PC-9 (cell line): ENCODE results near the gene DHRS7. TPM values are rescaled to one million over a fixed set of nuclear protein-coding genes. Genes with fewer than 3 reads are reported as not detected.

Source experiments
- BruUV-seq: library from RNA; stranded (reverse); fragments of 400-500 nt; replicated peaks from 2 replicates; lab custom pipeline; 2021; lab: Mats Ljungman, UMichigan
- CTCF ChIA-PET: fragments of 300-600 bp; sonication (Branson Sonifier 250); formaldehyde crosslinking; loops from one replicate; lab custom pipeline; 2022; ENCODE audit warnings: antibody characterized with exemption; lab: Charles Lee
- POLR2A ChIA-PET: fragments of 300-600 bp; sonication (Branson Sonifier 250); formaldehyde crosslinking; loops from one replicate; lab custom pipeline; 2022; ENCODE audit warnings: antibody characterized with exemption; ENCODE audit not compliant: unreplicated experiment; lab: Charles Lee
- DNase-seq, 2 experiments: peaks; one replicate each; pipeline versions ENCODE4 v3.0.0 to v3.0.0-alpha.2; 2015 to 2022; ENCODE audit warnings: mixed read lengths in 1 of 2
- H2AFZ ChIP-seq: fragments of 200-600 bp; sonication (generic); 2 replicates; pipeline ENCODE4 v1.8.1; 2017; ENCODE audit warnings: antibody characterized with exemption
- H3F3A ChIP-seq: fragments of 200-600 bp; sonication (generic); 2 replicates; pipeline ENCODE4 v1.8.1; 2017; ENCODE audit warnings: antibody characterized with exemption, mild to moderate bottlenecking, low read depth; ENCODE audit not compliant: insufficient read depth
- H3K27ac ChIP-seq: fragments of 200-600 bp; sonication (generic); 2 replicates; pipeline ENCODE4 v1.6.1; 2016; ENCODE audit warnings: mixed run types
- H3K27me3 ChIP-seq: fragments of 200-600 bp; sonication (generic); 2 replicates; pipeline ENCODE4 v1.6.1; 2016; ENCODE audit warnings: low read depth, mixed run types; ENCODE audit not compliant: insufficient read depth
- H3K36me3 ChIP-seq: fragments of 200-600 bp; sonication (generic); 2 replicates; pipeline ENCODE4 v1.6.1; 2016; ENCODE audit warnings: low read depth, mixed run types
- H3K4me1 ChIP-seq: fragments of 200-600 bp; sonication (generic); replicated peaks from 2 replicates; pipeline ENCODE4 v1.6.1; 2016; ENCODE audit warnings: mixed run types; ENCODE audit not compliant: insufficient read depth
- H3K4me2 ChIP-seq: fragments of 200-600 bp; sonication (generic); 2 replicates; pipeline ENCODE4 v1.6.1; 2017; ENCODE audit warnings: mixed run types
- H3K4me3 ChIP-seq: fragments of 200-600 bp; sonication (generic); 2 replicates; pipeline ENCODE4 v1.6.1; 2016; ENCODE audit warnings: mixed run types
- H3K79me2 ChIP-seq: fragments of 200-600 bp; sonication (generic); 2 replicates; pipeline ENCODE4 v1.6.1; 2017; ENCODE audit warnings: low read depth, mixed run types
- H3K9me2 ChIP-seq: fragments of 200-600 bp; sonication (generic); 2 replicates; pipeline ENCODE4 v1.8.1; 2017; ENCODE audit warnings: mild to moderate bottlenecking; ENCODE audit not compliant: insufficient read depth
- H3K9me3 ChIP-seq: fragments of 200-600 bp; sonication (generic); 2 replicates; pipeline ENCODE4 v1.8.1; 2016; ENCODE audit warnings: low read depth; ENCODE audit not compliant: insufficient read depth
- H4K20me1 ChIP-seq: fragments of 200-600 bp; sonication (generic); 2 replicates; pipeline ENCODE4 v1.8.1; 2017; ENCODE audit not compliant: insufficient read depth
- CTCF ChIP-seq: fragments of 200-600 bp; sonication (generic); conservative IDR thresholded peaks from 2 replicates; pipeline ENCODE4 v1.6.1; 2017; ENCODE audit warnings: mixed run types, antibody characterized with exemption, mild to moderate bottlenecking, moderate library complexity
- EZH2 ChIP-seq: fragments of 200-600 bp; sonication (generic); IDR thresholded peaks from 2 replicates; pipeline ENCODE4 v1.8.0; 2017; ENCODE audit warnings: antibody characterized with exemption, low read depth
- intact Hi-C: fragments of 100-400 bp; cut with micrococcal nuclease; formaldehyde crosslinking; loops from one replicate; pipeline ENCODE4 v1.10.0; 2022; ENCODE audit not compliant: unreplicated experiment
- total RNA-seq: library from RNA; stranded (reverse); gene quantifications from 2 replicates; pipeline ENCODE4 v1.2.3, GENCODE V29; 2021

The DHRS7 gene
- total RNA-seq, 1 experiment from 2014 or later = 55.1 TPM

GRCh38 chr14:60189923-60190840 is 25.0 kb upstream of the DHRS7 start:
- no TSS peak for BruUV-seq
- TF ChIP-seq EZH2 (no peak), CTCF (no peak)
- Histone ChIP-seq H2AFZ (no peak overlapping the region), H3K4me1 (no peaks in the 10 kb centered on the region), H3K36me3 (no peaks in the 10 kb centered on the region), H3K9me3 (no peaks in the 10 kb centered on the region), H3K4me2 (no peak overlapping the region), H3F3A (no peaks in the 10 kb centered on the region), H3K9me2 (peaks cover 7% of the 10 kb centered on the region; the same call in 1 of the 2 replicates), H3K79me2 (no peaks in the 10 kb centered on the region), H4K20me1 (no peaks in the 10 kb centered on the region), H3K27me3 (no peaks in the 10 kb centered on the region), H3K27ac (no peak overlapping the region), H3K4me3 (no peak overlapping the region)
- intact Hi-C loops = loop anchor here (5.0 to 10.0 kb wide), 3 partner anchors 297 to 1065 kb away; partner anchors contain the start of gene C14orf39
- ChIA-PET POLR2A (interaction anchor here (0.6 kb wide), 2 partner anchors 64 to 334 kb away, joined by 5 to 6 read pairs; no protein-coding TSS in a partner anchor), CTCF (no interaction called here)
- DNase-seq = no peak

- no peak overlapping the region for H3K4me3 ChIP-seq
- H3K27ac ChIP-seq = no peak overlapping the region
- H3K36me3 ChIP-seq = no peaks in the 10 kb centered on the region
- H4K20me1 ChIP-seq = no peaks in the 10 kb centered on the region
- no peak for TF ChIP-seq EZH2
- no peak for TF ChIP-seq CTCF
- no peak overlapping the region for H2AFZ ChIP-seq
- POLR2A ChIA-PET = no interaction called here
- no peaks in the 10 kb centered on the region for H3K27me3 ChIP-seq
- no peaks in the 10 kb centered on the region for H3K9me3 ChIP-seq
- no peaks in the 10 kb centered on the region for H3K79me2 ChIP-seq
- peaks cover 7% of the 10 kb centered on the region; the same call in 1 of the 2 replicates for H3K9me2 ChIP-seq
- CTCF ChIA-PET = no interaction called here
- BruUV-seq = no TSS peak
- H3K4me1 ChIP-seq = peaks cover 6% of the 10 kb centered on the region; the same call in 1 of the 2 replicates
- H3F3A ChIP-seq = no peaks in the 10 kb centered on the region
- no peak for DNase-seq
- H3K4me2 ChIP-seq = no peak overlapping the region
- intact Hi-C loops = loop anchor here (5.0 to 10.0 kb wide), 2 partner anchors 299 to 684 kb away; partner anchors contain the start of gene C14orf39
These were observed 23.5 kb upstream of the DHRS7 start for GRCh38 chr14:60188696-60189095.

- CTCF ChIA-PET = interaction anchor here (0.7 kb wide), 1 partner anchor 68 kb away, joined by 3 read pairs; no protein-coding TSS in a partner anchor
- Histone ChIP-seq H4K20me1 (no peaks in the 10 kb centered on the region), H3K9me2 (peaks cover 7% of the 10 kb centered on the region; the same call in 1 of the 2 replicates), H3K4me2 (no peak overlapping the region), H3K27ac (no peak overlapping the region), H3K4me3 (no peak overlapping the region), H3K79me2 (no peaks in the 10 kb centered on the region), H3K27me3 (no peaks in the 10 kb centered on the region), H3F3A (no peaks in the 10 kb centered on the region), H3K36me3 (no peaks in the 10 kb centered on the region), H3K9me3 (no peaks in the 10 kb centered on the region), H2AFZ (no peak overlapping the region), H3K4me1 (peaks cover 10% of the 10 kb centered on the region; the same call in 1 of the 2 replicates)
- TF ChIP-seq EZH2 (no peak), CTCF (no peak)
- BruUV-seq = no TSS peak
- POLR2A ChIA-PET = no interaction called here
- intact Hi-C loops = loop anchor here (5.0 to 10.0 kb wide), 2 partner anchors 299 to 683 kb away; partner anchors contain the start of gene C14orf39
- DNase-seq = no peak
These were observed 22.9 kb upstream of the DHRS7 start for GRCh38 chr14:60188115-60188514.
